ENCODE measurements around the gene FAM156B.
"Not testable (repeated sequence)": the region's sequence is repeated elsewhere in the genome, so short reads cannot be mapped to it uniquely, and the experiment has no call there.

The FAM156B gene

DNA sequence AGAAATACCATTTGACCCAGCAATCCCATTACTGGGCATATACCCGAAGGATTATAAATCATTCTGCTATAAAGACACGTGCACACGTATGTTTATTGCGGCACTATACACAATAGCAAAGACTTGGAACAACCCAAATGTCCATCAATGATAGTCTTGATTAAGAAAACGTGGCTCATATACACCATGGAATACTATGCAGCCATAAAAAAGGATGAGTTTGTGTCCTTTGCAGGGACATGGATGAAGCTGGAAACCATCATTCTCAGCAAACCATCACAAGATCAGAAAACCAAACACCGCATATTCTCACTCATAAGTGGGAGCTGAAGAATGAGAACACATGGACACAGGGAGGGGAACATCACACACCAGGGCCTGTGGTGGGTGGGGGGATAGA, 33.1 kb downstream of the FAM156B start:
- not testable (repeated sequence) for DNase-seq

DNA sequence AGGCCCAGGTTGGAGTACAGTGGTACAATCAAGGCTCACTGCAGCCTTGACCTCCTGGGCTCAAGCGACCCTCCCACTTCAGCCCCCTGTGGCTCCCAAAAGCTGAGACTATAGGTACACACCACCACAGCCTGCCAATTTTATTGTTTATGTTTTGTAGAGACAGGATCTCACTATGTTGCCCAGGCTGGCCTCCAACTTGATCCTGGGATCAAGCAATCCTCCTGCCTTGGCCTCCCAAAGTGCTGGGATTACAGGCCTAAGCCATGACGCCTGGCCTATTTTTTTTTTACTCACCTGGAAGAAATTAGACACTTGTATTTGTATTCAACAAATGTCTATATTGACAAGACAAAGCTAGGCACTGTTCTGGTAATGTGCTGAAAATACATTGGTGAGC, 36.1 kb downstream of the FAM156B start:
- DNase-seq, result no peak

GRCh38 chrX:52933976-52934703, 37.0 kb downstream of the FAM156B start:
- no peak for DNase-seq

DNA sequence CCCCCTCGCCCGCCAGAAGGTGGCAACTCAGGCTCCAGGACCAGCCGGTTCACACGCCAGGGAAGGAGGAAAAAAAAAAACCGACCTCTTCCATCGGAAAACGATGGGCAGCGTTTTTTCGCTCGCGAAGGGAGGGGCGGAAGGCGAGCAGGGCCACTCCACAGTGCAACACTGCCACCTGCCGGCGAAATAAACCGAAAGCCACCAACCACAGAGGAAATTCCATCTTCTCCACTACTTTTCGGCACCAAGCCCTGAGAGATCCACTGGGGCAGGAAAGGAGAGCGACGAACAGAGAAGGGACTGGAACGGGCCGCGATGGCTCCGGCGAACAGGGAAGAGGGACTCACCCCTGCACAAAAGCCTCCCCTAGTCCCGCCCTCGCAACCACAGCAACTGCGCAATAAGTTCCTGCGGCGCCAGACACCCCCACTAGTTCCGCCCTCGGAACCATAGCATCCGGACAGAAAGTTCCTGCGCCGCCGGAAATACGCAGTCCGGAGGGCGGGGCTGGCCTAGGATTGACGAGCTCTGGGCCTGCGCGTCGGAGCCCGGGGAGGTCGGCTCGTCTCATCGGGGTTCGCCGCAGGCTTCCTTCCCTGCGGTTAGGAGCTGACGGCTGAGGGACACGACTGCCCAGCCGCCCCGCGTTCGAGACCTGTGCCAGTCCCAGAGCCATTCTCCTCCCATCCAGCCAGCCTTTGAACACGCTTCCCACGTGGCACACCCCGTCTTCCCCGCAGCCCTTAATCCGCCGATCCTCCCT, 37.8 kb downstream of the FAM156B start:
- peak; percentile 93 for DNase-seq

DNA sequence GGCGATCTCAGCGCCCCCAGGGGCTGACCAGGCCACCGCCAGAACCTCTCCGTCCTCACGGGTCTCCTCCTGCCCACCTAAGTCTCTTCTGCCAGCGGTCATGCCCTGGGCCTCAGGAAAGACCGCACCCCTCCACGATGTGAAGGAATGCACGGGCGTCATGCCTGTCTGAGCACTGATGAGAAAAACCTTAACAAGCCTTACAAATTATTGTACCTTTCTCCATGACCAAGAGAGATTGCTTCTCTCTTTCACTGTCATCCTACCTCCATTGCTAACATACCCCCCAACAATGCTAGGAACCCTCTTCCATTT, 38.3 kb downstream of the FAM156B start:
- not testable (repeated sequence) for DNase-seq

GRCh38 chrX:52940704-52941103, 43.6 kb downstream of the FAM156B start:
- DNase-seq, result not testable (repeated sequence)

- not testable (repeated sequence) for DNase-seq
These were observed 44.6 kb downstream of the FAM156B start for GRCh38 chrX:52941728-52942127.

- not testable (repeated sequence) for DNase-seq
These were observed 48.8 kb downstream of the FAM156B start for GRCh38 chrX:52945838-52946494.

GRCh38 chrX:52947501-52947900, 50.4 kb downstream of the FAM156B start:
- DNase-seq, result not testable (repeated sequence)

- DNase-seq, result not testable (repeated sequence)
These were observed 51.1 kb downstream of the FAM156B start for GRCh38 chrX:52948265-52948664.

DNA sequence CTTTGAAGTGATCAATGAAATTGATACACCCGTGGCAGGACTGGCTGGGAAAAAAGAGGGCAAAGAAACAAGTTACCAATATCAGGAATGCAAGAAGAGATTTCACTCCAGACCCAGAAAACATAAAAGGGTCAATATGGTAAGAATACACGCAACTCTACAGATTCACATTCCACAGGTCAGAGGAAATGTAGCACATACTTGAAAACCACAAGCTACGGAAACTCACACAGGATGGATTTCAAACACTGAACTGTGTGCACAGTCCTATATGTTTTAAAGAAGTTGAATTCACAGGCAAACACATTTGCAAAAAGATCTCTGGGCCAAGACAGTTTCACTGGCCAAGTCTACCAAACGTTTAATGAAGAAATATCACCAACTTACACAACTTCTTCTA, 52.2 kb downstream of the FAM156B start:
- DNase-seq, result not testable (repeated sequence)

- DNase-seq, result not testable (repeated sequence)
These were observed 52.8 kb downstream of the FAM156B start for GRCh38 chrX:52949884-52950283.
